Colonic mucosa (tissue), 4 donors: Measurements from ENCODE around the gene FTCD. TPM values are rescaled to one million over a fixed set of nuclear protein-coding genes. Genes with fewer than 3 reads are reported as not detected.

Experiments
- DNase-seq: peaks from one replicate; pipeline ENCODE4 v3.0.0-alpha.2; 2020
- H3K27ac ChIP-seq: fragments of 200-600 bp; one replicate; pipeline ENCODE4 v1.8.0; 2021
- H3K27me3 ChIP-seq: fragments of 200-600 bp; one replicate; pipeline ENCODE4 v1.8.0; 2021
- H3K36me3 ChIP-seq: fragments of 200-600 bp; one replicate; pipeline ENCODE4 v1.8.0; 2021
- H3K4me1 ChIP-seq: fragments of 200-600 bp; one replicate; pipeline ENCODE4 v1.8.0; 2021; ENCODE audit warnings: mild to moderate bottlenecking
- H3K4me3 ChIP-seq: fragments of 200-600 bp; one replicate; pipeline ENCODE4 v1.8.0; 2021
- H3K9ac ChIP-seq, 2 donors: one replicate each; pipeline ENCODE4 v1.7.0; 2013; ENCODE audit warnings: control low read depth in 2 of 2, low read depth in 2 of 2, low read length in 2 of 2
- H3K9me3 ChIP-seq: fragments of 200-600 bp; one replicate; pipeline ENCODE4 v1.8.0; 2021
- CTCF ChIP-seq: fragments of 200-600 bp; IDR thresholded peaks from one replicate; pipeline ENCODE4 v1.8.0; 2022; ENCODE audit warnings: antibody characterized with exemption, mild to moderate bottlenecking
- intact Hi-C: fragments of 100-400 bp; cut with DNase I; formaldehyde crosslinking; loops from one replicate; pipeline ENCODE4 v1.14.1; 2022
- total RNA-seq, 2 donors: library from RNA; stranded (reverse); fragmentation: NEBNext Ultra II Directional in 1 of 2; extraction: Animal tissue kit (Norgen Biotek cat#: 25700) in 1 of 2; gene quantifications; one replicate each; pipeline ENCODE4 v1.2.1, GENCODE V29; 2021
- donor health status: healthy.
- donor health status: DM: no; HTN: no; CAD: no.
- donor health status: DM: no; HTN: no; CAD: no.

Gene FTCD
- total RNA-seq, 2 donors from 2014 or later = 0.45 to 4.2 TPM

DNA sequence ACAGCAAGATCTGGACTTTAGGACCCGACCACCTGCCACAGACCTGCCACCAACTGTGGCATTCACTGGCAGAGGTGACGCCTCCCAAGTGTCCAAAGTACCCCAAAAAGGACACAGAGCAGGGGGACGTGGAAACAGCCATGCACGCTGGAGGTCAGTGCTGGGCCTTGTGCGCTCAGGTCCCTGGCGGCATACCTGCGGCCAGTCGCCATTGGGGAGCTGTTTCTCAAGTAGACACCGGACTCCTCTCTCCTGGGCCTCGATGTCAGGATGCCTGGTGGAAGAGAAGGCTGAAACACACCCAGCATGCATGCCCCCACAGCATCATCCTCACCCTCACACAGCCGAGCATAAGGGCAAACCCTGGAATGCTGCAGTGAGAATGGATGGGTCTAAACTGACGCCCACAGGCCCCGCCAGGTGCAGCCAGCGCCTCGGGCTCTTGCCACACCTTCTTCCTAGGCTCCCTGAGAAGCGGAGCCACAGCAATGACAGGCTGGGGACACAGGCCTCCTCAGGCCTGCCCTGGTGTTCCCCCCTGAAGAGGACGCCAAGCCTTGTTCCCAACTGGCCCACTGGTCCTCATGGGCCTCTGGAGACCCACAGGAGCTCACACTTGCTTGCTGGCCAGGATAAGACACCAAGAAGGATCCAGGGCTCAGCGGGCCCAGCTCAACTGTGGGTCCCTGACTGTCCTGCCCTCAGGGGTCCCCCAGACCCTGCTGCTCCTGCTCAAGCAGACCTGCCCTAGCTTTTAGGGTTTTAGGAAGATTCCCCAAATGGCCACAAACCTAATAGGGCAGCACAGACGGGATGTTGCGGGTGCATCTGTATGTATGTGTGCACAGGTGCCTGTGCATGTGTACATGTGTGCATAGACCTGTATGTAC lies 36.6 kb upstream of the FTCD start:
- peaks cover 18% of the 10 kb centered on the region for H3K36me3 ChIP-seq
- no peak overlapping the region for H3K27ac ChIP-seq
- TF ChIP-seq CTCF = no peak

DNA sequence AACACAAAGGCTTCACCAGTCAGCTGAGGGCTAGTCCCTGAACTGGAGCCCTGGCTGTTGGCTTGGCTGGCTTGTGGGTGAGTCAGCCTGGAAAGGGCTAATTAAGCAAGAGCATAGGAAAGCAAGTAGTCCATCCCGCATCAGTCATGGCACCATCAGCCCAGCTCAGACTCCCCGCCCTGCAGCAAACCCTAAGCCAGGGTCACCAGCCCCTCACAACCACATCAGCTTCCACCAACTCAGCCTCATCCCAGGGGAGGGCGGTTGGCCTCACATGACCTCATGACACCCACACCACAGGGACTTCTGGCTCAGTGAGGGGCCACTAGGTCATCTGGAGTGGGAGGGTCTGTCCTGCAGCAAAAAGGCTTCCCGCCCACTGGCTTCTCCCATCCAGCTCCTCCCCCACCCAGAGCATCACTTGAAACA lies 35.9 kb upstream of the FTCD start:
- Histone ChIP-seq H3K27ac (no peak overlapping the region), H3K4me1 (no peaks in the 10 kb centered on the region), H3K9me3 (no peaks in the 10 kb centered on the region), H3K9ac (no peak overlapping the region), H3K36me3 (peaks cover 12% of the 10 kb centered on the region), H3K27me3 (no peaks in the 10 kb centered on the region), H3K4me3 (no peak overlapping the region)
- intact Hi-C loops = no loop called here
- TF ChIP-seq CTCF = no peak
- DNase-seq = peak; percentile 18

More for the DNA sequence above, 36.6 kb upstream of the FTCD start:
- Histone ChIP-seq H3K4me1 (no peaks in the 10 kb centered on the region), H3K4me3 (no peak overlapping the region), H3K9ac (no peak overlapping the region), H3K9me3 (no peaks in the 10 kb centered on the region), H3K27me3 (no peaks in the 10 kb centered on the region)
- no peak for DNase-seq
- intact Hi-C loops = no loop called here

- no peak overlapping the region for H3K27ac ChIP-seq
- H3K27me3 ChIP-seq = no peaks in the 10 kb centered on the region
- no peak for TF ChIP-seq CTCF
- H3K4me1 ChIP-seq = no peaks in the 10 kb centered on the region
- H3K9me3 ChIP-seq = no peaks in the 10 kb centered on the region
- no peak overlapping the region for H3K4me3 ChIP-seq
- no peak overlapping the region for H3K9ac ChIP-seq
- intact Hi-C loops = no loop called here
- peaks cover 10% of the 10 kb centered on the region for H3K36me3 ChIP-seq
- peak; percentile 13 for DNase-seq
These were observed 35.2 kb upstream of the FTCD start for GRCh38 chr21:46190491-46191131.

DNA sequence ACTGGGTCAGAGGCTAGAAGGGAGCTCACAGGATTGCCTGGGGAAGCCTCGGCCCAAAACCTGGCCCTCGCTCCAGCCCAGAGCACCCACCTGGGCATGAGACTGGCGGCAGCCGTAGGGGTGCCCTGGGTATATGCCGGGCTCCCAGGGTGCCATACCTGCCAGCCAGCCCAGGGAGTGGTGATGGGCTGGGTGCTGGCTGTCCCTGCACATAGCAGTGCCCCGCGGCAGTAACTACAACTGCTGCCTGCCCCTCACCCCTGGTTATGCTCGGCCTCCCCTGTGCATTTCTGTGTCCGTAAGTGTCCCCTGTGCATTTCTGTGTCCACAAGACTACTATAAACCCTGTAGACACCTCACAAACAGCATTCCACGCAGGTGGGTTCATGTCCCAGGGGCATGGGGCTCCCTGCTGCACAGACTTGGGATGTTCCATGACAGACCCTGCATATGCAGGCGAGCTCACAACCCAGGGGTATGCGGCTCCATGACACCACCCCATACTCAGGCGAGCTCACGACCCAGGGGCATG lies 34.6 kb upstream of the FTCD start:
- peaks cover 8% of the 10 kb centered on the region for H3K36me3 ChIP-seq
- TF ChIP-seq CTCF = no peak

GRCh38 chr21:46189213-46189958 lies 34.0 kb upstream of the FTCD start:
- Histone ChIP-seq H3K9ac (no peak overlapping the region), H3K4me1 (no peaks in the 10 kb centered on the region), H3K9me3 (no peaks in the 10 kb centered on the region), H3K36me3 (peaks cover 6% of the 10 kb centered on the region), H3K27me3 (no peaks in the 10 kb centered on the region), H3K4me3 (no peak overlapping the region), H3K27ac (peak overlapping the region; percentile 2)
- TF ChIP-seq CTCF = no peak
- peak; percentile 20 for DNase-seq
- intact Hi-C loops = no loop called here

More for the DNA sequence above, 34.6 kb upstream of the FTCD start:
- no peak overlapping the region for H3K9ac ChIP-seq
- no peaks in the 10 kb centered on the region for H3K27me3 ChIP-seq
- no peak overlapping the region for H3K27ac ChIP-seq
- H3K4me3 ChIP-seq = no peak overlapping the region
- intact Hi-C loops = no loop called here
- no peaks in the 10 kb centered on the region for H3K4me1 ChIP-seq
- H3K9me3 ChIP-seq = no peaks in the 10 kb centered on the region
- DNase-seq = peak; percentile 12
